OCI-LY3 (cell line): ENCODE results near the gene RPS6KC1.

ENCODE experiments used
- CTCF ChIP-seq: fragments of 200-600, 300-600 bp; sonication (generic); IDR thresholded peaks from 2 replicates; pipeline ENCODE4 v1.5.1; 2014; ENCODE audit warnings: antibody characterized with exemption, low read length, low read depth
- EZH2phosphoT487 ChIP-seq: fragments of 200-600 bp; shearing (Covaris generic); IDR thresholded peaks from 2 replicates; pipeline ENCODE4 v1.6.1; 2018; ENCODE audit warnings: antibody characterized with exemption, mixed run types, low read depth

GRCh38 chr1:213014642-213015041 lies 36.4 kb upstream of the RPS6KC1 start:
- TF ChIP-seq EZH2phosphoT487 (no peak), CTCF (no peak)
